ENCODE results near the gene IHH. TPM values are rescaled to one million over a fixed set of nuclear protein-coding genes. Genes with fewer than 3 reads are reported as not detected.

IHH gene
- total RNA-seq, 1 experiment from 2014 or later, result 0.17 TPM

GRCh38 chr2:219021591-219021990 lies 39.1 kb downstream of the IHH start (continued):
- TF ChIP-seq REST (IDR thresholded peaks at IDR 0.05; ENCODE audit: low read depth), result no peak
- TF ChIP-seq POLR2AphosphoS5 (IDR thresholded peaks at IDR 0.05; ENCODE audit: low read depth, low read length), result no peak
- TF ChIP-seq TCF7L2 (IDR thresholded peaks at IDR 0.05; ENCODE audit: borderline replicate concordance, extremely low read depth, insufficient read depth, insufficient read length), result no peak

GRCh38 chr2:219020604-219021365 lies 39.9 kb downstream of the IHH start:
- Histone ChIP-seq H3K9ac (ENCODE audit: low read length) (no peak overlapping the region), H3K27ac (ENCODE audit: low read depth, low read length) (no peak overlapping the region), H2AFZ (ENCODE audit: low read depth, low read length, poor library complexity, severe bottlenecking) (no peak overlapping the region), H3K9me2 (ENCODE audit: insufficient read depth) (no peaks in the 10 kb centered on the region), H4K20me1 (ENCODE audit: insufficient read depth) (no peaks in the 10 kb centered on the region), H3K79me2 (ENCODE audit: insufficient read depth, low read length) (no peaks in the 10 kb centered on the region), H3K4me3 (replicated peaks in 1 of 2; ENCODE audit: low read depth in 1 of 2, low read length in 2 of 2) (no peak overlapping the region), H3K4me1 (ENCODE audit: control insufficient read depth in 1 of 2, insufficient read depth in 2 of 2, low read length in 2 of 2) (no peaks in the 10 kb centered on the region), H3K4me2 (ENCODE audit: low read length) (no peak overlapping the region), H3K36me3 (ENCODE audit: control insufficient read depth in 1 of 2, insufficient read depth in 2 of 2, low read length in 2 of 2) (no peaks in the 10 kb centered on the region), H3K9me3 (ENCODE audit: control insufficient read depth in 1 of 2, insufficient read depth in 1 of 2, low read depth in 1 of 2, low read length in 2 of 2) (no peaks in the 10 kb centered on the region), H3K27me3 (ENCODE audit: insufficient read depth, low read length) (no peaks in the 10 kb centered on the region)
- POLR2A ChIA-PET, result no interaction called here
- intact Hi-C loops (cut with micrococcal nuclease), result no loop called here
- no TSS peak for BruUV-seq (replicated peaks)
- DNase-seq (ENCODE audit: low read depth, low spot score) (no peak), ATAC-seq (no peak)
- RAD21 ChIA-PET (ENCODE audit: low non-redundant PET in 1 of 2, low total read pairs in 2 of 2, uncharacterized antibody in 2 of 2, unreplicated experiment in 2 of 2), result no interaction called here
- CTCF ChIA-PET, result interaction anchor here (0.6 to 3.9 kb wide), 3 partner anchors 9 to 26 kb away, joined by 5 to 21 read pairs (median 5); no protein-coding TSS in a partner anchor
- no peak for TF ChIP-seq TCF7L2 (IDR thresholded peaks at IDR 0.05; ENCODE audit: borderline replicate concordance, extremely low read depth, insufficient read depth, insufficient read length)
- no peak for TF ChIP-seq EGR1 (IDR thresholded peaks at IDR 0.05; ENCODE audit: low read depth)
- no peak for TF ChIP-seq RAD21 (IDR thresholded peaks at IDR 0.05; ENCODE audit: low read depth)
- no peak for TF ChIP-seq SRF (IDR thresholded peaks at IDR 0.05; ENCODE audit: low read depth)
- TF ChIP-seq CEBPB (IDR thresholded peaks at IDR 0.05; ENCODE audit: low read depth), result no peak
- TF ChIP-seq ZFX (IDR thresholded peaks at IDR 0.05), result no peak
- TF ChIP-seq JUND (IDR thresholded peaks at IDR 0.05), result no peak
- TF ChIP-seq MAX (IDR thresholded peaks at IDR 0.05), result no peak
- TF ChIP-seq CTCF (IDR thresholded peaks at IDR 0.05 in 2 of 3, conservative IDR thresholded peaks at IDR 0.05 in 1 of 3; ENCODE audit: borderline replicate concordance in 1 of 3, insufficient read depth in 1 of 3, low read depth in 2 of 3, low read length in 2 of 3), result no peak
- TF ChIP-seq ZNF274 (IDR thresholded peaks at IDR 0.05; ENCODE audit: low read depth, low read length), result no peak
- TF ChIP-seq YY1 (IDR thresholded peaks at IDR 0.05; ENCODE audit: extremely low read depth, insufficient replicate concordance, low read depth, low read length), result no peak
- no peak for TF ChIP-seq SP1 (IDR thresholded peaks at IDR 0.05; ENCODE audit: low read depth)
- TF ChIP-seq ZBTB33 (IDR thresholded peaks at IDR 0.05; ENCODE audit: extremely low read depth, insufficient replicate concordance, low read length), result no peak
